Measurements from ENCODE around the gene DISC1.

DISC1 gene

GRCh38 chr1:232059726-232060374, 433.3 kb downstream of the DISC1 start:
- DNase-seq: no peak

GRCh38 chr1:232062967-232063366, 436.4 kb downstream of the DISC1 start:
- no peak for DNase-seq

- DNase-seq: no peak
Observed at GRCh38 chr1:232066521-232066920, 439.9 kb downstream of the DISC1 start.

GRCh38 chr1:232074265-232074664, 447.7 kb downstream of the DISC1 start:
- no peak for DNase-seq

GRCh38 chr1:232077809-232078208, 451.2 kb downstream of the DISC1 start:
- no peak for DNase-seq

- DNase-seq: no peak
Observed at GRCh38 chr1:232084584-232085223, 458.1 kb downstream of the DISC1 start.

GRCh38 chr1:232090816-232091215, 464.2 kb downstream of the DISC1 start:
- DNase-seq: no peak
